Thyroid gland (tissue), 4 donors: ENCODE data around the gene POGK. TPM values are rescaled to one million over a fixed set of nuclear protein-coding genes. Genes with fewer than 3 reads are reported as not detected.

Experiments used
- DNase-seq, 2 donors: peaks; one replicate each; pipeline ENCODE4 v3.0.0-alpha.2; 2019
- H3K27ac ChIP-seq, 3 donors: fragments of 200-600 bp; sonication (generic); 1 replicate in 2 of 3; 2 replicates in 1 of 3; pipeline ENCODE4 v1.5.1; 2016 to 2019; ENCODE audit warnings: mild to moderate bottlenecking in 1 of 3, moderate library complexity in 1 of 3
- H3K27me3 ChIP-seq: fragments of 200-600 bp; sonication (generic); one replicate; pipeline ENCODE4 v1.5.1; 2019
- H3K36me3 ChIP-seq, 2 donors: fragments of 200-600 bp; sonication (generic); one replicate each; pipeline ENCODE4 v1.5.1; 2016 to 2019
- H3K4me1 ChIP-seq, 2 donors: fragments of 200-600 bp; sonication (generic); one replicate each; pipeline ENCODE4 v1.5.1; 2017 to 2019
- H3K4me3 ChIP-seq, 3 donors: fragments of 200-600 bp; sonication (generic); replicated peaks in 1 of 3; 1 replicate in 2 of 3; 2 replicates in 1 of 3; pipeline ENCODE4 v1.5.1; 2016; ENCODE audit warnings: mild to moderate bottlenecking in 1 of 3
- H3K9me3 ChIP-seq: fragments of 200-600 bp; sonication (generic); one replicate; pipeline ENCODE4 v1.5.1; 2017
- POLR2A ChIP-seq, 2 donors: fragments of 450-650 bp; IDR thresholded peaks; one replicate each; pipeline ENCODE4 v1.6.1; 2017; ENCODE audit warnings: antibody characterized with exemption in 2 of 2, mild to moderate bottlenecking in 2 of 2, moderate library complexity in 1 of 2
- WGBS, 2 donors: methylation state at CpG; one replicate each; pipeline ENCODE4 v1.1.5; 2017; 5-methylcytosine and 5-hydroxymethylcytosine counted together
- intact Hi-C: fragments of 100-400 bp; cut with DNase I; formaldehyde crosslinking; loops from one replicate; pipeline ENCODE4 v1.15.1; 2023
- total RNA-seq, 4 donors: library from RNA; depleted of rRNA; stranded (reverse); fragments of >200 nt; gene quantifications; one replicate each; pipeline ENCODE4 v1.2.3, GENCODE V29; 2016
- TF ChIP-seq, protein P1 (sequence below), 6 experiments: fragments of 200-600 bp in 3 of 6; fragments of 450-650 bp in 3 of 6; sonication (generic) in 3 of 6; IDR thresholded peaks; one replicate each; pipeline ENCODE4 v1.5.1; 2016 to 2019; ENCODE audit warnings: antibody characterized with exemption in 6 of 6, mild to moderate bottlenecking in 2 of 6, inconsistent platforms in 1 of 6, moderate library complexity in 1 of 6

The POGK gene, protein sequence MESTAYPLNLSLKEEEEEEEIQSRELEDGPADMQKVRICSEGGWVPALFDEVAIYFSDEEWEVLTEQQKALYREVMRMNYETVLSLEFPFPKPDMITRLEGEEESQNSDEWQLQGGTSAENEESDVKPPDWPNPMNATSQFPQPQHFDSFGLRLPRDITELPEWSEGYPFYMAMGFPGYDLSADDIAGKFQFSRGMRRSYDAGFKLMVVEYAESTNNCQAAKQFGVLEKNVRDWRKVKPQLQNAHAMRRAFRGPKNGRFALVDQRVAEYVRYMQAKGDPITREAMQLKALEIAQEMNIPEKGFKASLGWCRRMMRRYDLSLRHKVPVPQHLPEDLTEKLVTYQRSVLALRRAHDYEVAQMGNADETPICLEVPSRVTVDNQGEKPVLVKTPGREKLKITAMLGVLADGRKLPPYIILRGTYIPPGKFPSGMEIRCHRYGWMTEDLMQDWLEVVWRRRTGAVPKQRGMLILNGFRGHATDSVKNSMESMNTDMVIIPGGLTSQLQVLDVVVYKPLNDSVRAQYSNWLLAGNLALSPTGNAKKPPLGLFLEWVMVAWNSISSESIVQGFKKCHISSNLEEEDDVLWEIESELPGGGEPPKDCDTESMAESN
- 10 to 100 TPM; 31.4 to 41.4 (median 33.7) TPM for total RNA-seq

DNA sequence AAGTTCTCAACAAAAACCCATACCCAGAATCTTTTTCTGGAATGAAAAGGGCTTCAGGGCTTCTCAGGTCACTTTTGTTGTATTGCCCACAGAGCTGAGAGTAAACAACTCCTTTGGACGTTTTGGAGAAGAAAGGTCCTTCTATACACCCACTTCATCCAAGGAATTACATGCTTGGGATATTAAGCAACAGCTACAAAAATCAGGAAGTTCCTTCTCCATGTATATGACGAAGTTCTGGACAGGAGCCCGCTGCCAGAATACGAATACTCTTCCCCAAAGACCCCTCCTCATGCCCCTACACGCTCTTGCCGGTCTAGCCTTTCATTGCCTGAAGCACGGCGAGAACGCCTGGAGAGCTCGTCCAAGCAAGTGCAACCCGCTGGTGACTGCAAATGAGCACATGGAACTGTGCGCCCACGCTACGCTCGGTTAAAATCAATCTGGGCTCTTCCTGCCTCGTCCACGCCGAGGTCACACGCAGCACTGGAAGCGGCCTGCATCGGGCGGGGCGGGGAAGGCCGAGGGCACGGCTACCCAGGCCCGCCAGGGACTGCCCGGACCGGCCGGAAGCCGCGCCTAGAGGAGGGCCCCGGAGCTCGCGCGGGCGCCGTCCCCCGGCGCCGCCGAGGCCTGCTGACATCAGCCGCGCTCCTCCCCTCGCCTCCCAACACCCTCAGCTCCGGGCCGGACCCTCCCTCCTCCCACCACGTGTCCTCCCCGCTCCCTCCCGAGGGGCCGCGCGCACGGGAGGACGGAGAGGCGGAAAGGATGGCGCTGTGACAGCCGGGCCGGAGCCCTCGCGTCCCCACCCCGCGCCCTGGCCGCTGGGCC is at the start of gene POGK:
Gene POGK, plus strand, starts transcription at position 710 of the 834 bp plus-strand sequence. CDS start 1,482 bp downstream, outside the sequence.
- 0 to 2% methylated on average over 10 to 32 of the region's 63 CpGs for WGBS, 2 donors
- H3K36me3 ChIP-seq: peaks cover 26 to 28% of the 10 kb centered on the region in 2 donors
- intact Hi-C loops: loop anchor here (5.0 kb wide), 1 partner anchor 33 kb away; no protein-coding TSS in a partner anchor
- peak within 1 kb of the TSS; percentile 83 to 92 (median 91) for H3K27ac ChIP-seq
- no peaks in the 10 kb centered on the region for H3K27me3 ChIP-seq
- peak; percentile 93 to 94 for DNase-seq
- H3K9me3 ChIP-seq: no peaks in the 10 kb centered on the region
- H3K4me3 ChIP-seq: peak within 1 kb of the TSS; percentile 19 to 75 (median 47)
- TF ChIP-seq POLR2A (IDR thresholded peaks at IDR 0.05): peak in 1 of 2 donors; percentile 90
- TF ChIP-seq, protein P1, sequence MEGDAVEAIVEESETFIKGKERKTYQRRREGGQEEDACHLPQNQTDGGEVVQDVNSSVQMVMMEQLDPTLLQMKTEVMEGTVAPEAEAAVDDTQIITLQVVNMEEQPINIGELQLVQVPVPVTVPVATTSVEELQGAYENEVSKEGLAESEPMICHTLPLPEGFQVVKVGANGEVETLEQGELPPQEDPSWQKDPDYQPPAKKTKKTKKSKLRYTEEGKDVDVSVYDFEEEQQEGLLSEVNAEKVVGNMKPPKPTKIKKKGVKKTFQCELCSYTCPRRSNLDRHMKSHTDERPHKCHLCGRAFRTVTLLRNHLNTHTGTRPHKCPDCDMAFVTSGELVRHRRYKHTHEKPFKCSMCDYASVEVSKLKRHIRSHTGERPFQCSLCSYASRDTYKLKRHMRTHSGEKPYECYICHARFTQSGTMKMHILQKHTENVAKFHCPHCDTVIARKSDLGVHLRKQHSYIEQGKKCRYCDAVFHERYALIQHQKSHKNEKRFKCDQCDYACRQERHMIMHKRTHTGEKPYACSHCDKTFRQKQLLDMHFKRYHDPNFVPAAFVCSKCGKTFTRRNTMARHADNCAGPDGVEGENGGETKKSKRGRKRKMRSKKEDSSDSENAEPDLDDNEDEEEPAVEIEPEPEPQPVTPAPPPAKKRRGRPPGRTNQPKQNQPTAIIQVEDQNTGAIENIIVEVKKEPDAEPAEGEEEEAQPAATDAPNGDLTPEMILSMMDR (IDR thresholded peaks at IDR 0.05): peak in 1 of 6 experiments; percentile 3
- H3K4me1 ChIP-seq: peaks cover 23 to 34% of the 10 kb centered on the region in 2 donors

DNA sequence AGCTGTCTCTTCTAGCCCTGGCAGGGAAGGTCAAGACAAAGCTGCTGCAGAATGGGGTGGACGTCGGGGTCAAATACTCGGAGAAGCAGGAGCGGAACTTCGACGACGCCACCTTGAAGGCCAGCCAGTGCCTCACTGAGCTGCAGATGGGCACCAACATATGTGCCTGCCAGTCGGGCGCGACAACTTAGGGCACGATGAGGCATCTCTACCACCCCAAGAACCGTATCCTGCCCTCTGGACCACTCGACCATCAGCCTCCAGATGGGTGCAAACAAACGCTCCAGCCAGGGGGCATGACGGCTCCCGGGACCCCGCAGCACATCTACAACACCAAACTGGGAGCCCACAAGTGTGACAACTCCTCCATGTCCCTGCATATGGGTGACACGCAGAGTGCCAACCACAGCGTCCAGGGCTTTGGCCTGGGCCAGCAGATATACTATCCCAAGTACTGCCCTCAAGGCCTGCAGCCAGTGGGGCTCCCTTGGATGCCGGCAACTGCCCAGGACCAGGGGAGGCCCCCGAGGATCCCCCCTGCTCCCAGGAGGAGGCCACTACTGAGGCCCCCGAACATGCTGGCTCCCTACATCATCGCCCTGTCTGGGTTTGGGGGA is 42.5 kb upstream of the POGK start:
- no peak for DNase-seq
- intact Hi-C loops: no loop called here
- Histone ChIP-seq H3K27me3 (no peaks in the 10 kb centered on the region), H3K9me3 (no peaks in the 10 kb centered on the region), H3K4me1 (no peaks in the 10 kb centered on the region), H3K4me3 (no peak overlapping the region), H3K27ac (no peak overlapping the region), H3K36me3 (no peaks in the 10 kb centered on the region)
- 91% methylated on average over 22 to 23 of the region's 23 CpGs for WGBS, 2 donors
- TF ChIP-seq, protein P1 (IDR thresholded peaks at IDR 0.05): no peak
- no peak for TF ChIP-seq POLR2A (IDR thresholded peaks at IDR 0.05)

DNA sequence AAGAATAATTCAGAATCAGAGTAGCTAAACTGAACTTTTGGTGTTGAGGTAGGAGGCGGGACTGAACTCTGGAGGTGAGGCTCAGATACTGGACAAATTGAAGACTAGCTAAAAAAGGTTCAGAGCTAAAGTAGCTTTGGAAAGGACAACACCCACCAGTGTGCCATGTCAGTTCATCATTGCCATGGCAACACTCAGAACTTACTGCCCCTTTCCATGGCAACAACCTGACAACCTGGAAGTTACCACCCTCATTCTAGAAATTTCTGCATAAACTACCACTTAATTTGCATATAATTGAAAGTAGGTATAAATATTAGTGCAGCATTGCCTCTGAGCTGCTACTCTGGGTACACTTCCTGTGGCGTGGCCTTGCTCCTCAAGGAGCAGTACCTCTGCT is 30.3 kb upstream of the POGK start:
- Histone ChIP-seq H3K9me3 (no peaks in the 10 kb centered on the region), H3K36me3 (no peaks in the 10 kb centered on the region), H3K4me3 (no peak overlapping the region), H3K27ac (no peak overlapping the region), H3K4me1 (peaks cover 3 to 5% of the 10 kb centered on the region in 2 donors), H3K27me3 (no peaks in the 10 kb centered on the region)
- no peak for DNase-seq
- TF ChIP-seq, protein P1 (IDR thresholded peaks at IDR 0.05): no peak
- no peak for TF ChIP-seq POLR2A (IDR thresholded peaks at IDR 0.05)
- 88 to 91% methylated on average over 2 of the region's 2 CpGs for WGBS, 2 donors
- intact Hi-C loops: no loop called here

DNA sequence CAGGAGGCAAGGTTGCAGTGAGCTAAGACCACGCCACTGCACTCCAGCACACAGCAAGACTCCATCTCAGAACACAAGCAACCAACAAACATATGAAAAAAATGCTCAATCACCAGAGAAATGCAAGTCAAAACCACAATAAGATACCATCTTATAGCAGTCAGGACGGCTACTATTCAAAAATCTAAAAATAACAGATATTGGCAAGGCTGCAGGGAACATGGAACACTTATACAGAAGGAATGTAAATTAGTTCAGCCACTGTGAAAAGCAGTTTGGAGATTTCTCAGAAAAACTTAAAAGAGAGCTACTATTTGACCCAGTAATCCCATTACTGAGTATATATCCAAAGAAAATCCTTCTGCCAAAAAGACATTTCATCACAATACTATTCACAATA is 27.6 kb upstream of the POGK start:
- no peak for TF ChIP-seq POLR2A (IDR thresholded peaks at IDR 0.05)
- TF ChIP-seq, protein P1 (IDR thresholded peaks at IDR 0.05): no peak
- 46% methylated on average over 2 of the region's 2 CpGs for WGBS, 2 donors
- intact Hi-C loops: no loop called here

More for the DNA sequence above, 27.6 kb upstream of the POGK start:
- DNase-seq: no peak
- H3K4me3 ChIP-seq: no peak overlapping the region
- H3K27me3 ChIP-seq: no peaks in the 10 kb centered on the region
- no peaks in the 10 kb centered on the region for H3K9me3 ChIP-seq
- H3K4me1 ChIP-seq: peaks cover 8 to 17% of the 10 kb centered on the region in 2 donors
- no peak overlapping the region for H3K27ac ChIP-seq
- H3K36me3 ChIP-seq: no peaks in the 10 kb centered on the region
